Activated CD4-positive, alpha-beta T cell treated with anti-CD3 and anti-CD28 coated beads for 24 hours (primary cell): ENCODE results near the gene ASXL3.

Experiments
- DNase-seq, 2 donors: peaks; one replicate each; pipeline ENCODE4 v3.0.0-alpha.2; 2020; ENCODE audit warnings: low read depth in 2 of 2

ASXL3 gene

DNA sequence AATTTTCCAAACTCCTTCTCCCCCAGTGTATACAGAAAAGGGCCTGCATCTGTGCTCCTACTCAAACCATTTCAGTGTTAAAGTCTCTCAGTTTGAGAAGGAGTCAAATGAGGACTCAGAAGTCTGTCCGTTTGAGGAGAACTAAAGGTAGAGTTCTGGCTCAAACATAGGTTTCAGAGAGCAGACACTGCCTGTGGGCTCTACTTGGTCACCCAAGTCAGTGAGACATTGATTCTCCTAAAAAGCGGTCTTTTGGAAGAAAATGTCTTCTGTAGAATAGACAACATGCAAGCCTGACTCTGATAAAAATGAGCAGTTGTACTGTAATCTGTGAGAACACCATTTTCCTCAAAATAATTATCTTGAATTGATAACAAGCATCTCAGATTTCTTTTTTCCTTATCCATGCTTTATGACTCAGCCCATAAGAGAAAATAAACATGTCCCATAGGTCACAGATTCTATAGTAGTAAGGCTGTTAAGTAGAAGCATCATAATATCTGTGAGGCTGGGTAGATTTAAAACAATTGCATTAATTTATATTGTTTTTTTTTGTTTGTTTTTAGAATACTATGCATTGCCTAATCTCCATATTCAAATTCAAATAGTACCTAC, 82.8 kb downstream of the ASXL3 start:
- DNase-seq = no peak

DNA sequence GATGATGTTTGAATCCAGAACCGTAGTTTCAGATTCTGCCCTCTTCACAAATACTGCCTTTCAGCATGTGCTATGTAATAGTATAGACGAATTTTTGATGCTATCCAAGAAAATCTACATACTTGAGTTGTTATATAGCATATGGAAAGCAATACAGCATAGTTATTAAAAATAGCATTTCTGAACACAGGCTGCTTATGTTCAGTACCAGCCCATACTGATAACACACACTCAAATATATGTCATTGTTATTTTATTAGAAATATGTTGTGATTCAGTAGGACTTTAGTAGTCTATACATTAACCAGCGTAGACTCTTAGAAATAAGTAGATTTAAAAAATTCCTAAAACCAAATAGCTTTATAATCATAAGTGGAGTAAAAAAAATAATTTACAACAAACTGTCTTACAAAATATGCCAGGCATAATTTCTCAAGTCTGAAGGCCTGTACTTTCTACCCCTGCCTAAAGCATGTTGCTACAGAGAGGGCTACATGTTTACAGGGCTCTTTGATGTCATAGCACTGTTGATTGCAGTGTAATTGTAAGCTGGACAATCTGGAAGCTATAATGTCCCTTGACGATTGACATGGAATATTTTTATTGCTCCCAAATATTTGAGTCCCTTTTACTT, 86.3 kb downstream of the ASXL3 start:
- DNase-seq = no peak

DNA sequence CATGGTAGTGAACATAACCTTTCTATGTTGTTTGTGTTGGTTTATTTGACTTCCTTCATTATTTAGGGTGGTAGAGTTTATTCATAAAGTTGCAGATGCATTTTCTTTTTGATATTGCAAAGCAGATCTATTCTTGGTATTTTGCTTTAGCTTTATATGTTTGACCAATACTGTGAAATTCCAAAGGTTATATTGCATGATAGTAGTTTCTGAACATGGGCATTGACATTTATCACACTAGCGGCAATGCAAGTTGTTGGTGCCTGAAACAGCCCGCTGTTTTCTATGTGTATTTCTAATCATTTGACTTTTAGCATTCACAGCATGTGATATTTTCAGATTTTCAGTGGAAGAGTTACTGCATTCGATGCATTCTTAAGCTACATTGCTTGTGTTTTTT, 87.2 kb downstream of the ASXL3 start:
- no peak for DNase-seq

GRCh38 chr18:33665641-33666040, 87.6 kb downstream of the ASXL3 start:
- DNase-seq = no peak

- DNase-seq = no peak
Observed at GRCh38 chr18:33666915-33667314, 88.9 kb downstream of the ASXL3 start.

GRCh38 chr18:33669589-33669988, 91.6 kb downstream of the ASXL3 start:
- DNase-seq = no peak

- no peak for DNase-seq
Observed at GRCh38 chr18:33670029-33670428, 92.0 kb downstream of the ASXL3 start.

- no peak for DNase-seq
Observed at GRCh38 chr18:33673689-33674088, 95.7 kb downstream of the ASXL3 start.

- DNase-seq = no peak
Observed at GRCh38 chr18:33676593-33676992, 98.6 kb downstream of the ASXL3 start.

DNA sequence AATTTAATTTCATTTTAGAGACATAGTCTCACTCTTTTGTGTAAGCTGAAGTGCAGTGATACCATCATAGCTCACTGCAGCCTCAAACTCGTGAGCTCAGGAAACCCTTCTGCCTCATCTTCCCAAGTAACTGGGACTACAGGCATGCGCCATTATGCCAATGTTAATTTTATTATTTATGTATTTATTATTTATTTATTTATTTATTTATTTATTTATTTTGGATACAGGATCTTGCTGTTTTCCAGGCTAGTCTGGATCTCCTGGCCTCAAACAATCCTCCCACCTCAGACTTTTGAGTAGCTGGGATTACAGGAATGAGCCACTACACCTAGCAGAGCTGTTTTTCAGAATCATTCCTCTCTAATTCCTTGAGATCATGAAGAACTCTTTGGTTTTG, 99.9 kb downstream of the ASXL3 start:
- no peak for DNase-seq

GRCh38 chr18:33682436-33682835, 104.4 kb downstream of the ASXL3 start:
- no peak for DNase-seq

DNA sequence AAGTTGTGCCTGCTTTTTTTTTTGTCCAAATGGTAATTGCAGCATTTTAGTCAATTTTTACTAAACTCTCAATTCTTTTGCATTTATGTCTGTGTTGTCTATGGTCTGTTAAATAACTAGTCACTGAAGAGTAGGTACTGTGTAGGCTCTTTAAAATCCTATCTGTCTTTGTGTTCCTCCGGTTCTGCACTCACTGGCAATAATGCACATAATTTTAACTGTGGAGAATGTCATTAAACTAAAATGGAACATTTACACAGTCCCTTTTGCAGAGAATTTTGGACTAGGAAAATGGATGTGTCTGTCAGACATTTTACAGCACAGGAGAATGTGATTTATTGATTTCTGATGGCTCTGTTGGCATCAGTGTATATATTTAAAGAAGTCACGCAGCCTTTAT, 116.6 kb downstream of the ASXL3 start:
- no peak for DNase-seq

- DNase-seq = no peak
Observed at GRCh38 chr18:33696332-33697162, 118.5 kb downstream of the ASXL3 start.

- no peak for DNase-seq
Observed at GRCh38 chr18:33697498-33697897, 119.5 kb downstream of the ASXL3 start.

GRCh38 chr18:33699372-33699771, 121.4 kb downstream of the ASXL3 start:
- no peak for DNase-seq

DNA sequence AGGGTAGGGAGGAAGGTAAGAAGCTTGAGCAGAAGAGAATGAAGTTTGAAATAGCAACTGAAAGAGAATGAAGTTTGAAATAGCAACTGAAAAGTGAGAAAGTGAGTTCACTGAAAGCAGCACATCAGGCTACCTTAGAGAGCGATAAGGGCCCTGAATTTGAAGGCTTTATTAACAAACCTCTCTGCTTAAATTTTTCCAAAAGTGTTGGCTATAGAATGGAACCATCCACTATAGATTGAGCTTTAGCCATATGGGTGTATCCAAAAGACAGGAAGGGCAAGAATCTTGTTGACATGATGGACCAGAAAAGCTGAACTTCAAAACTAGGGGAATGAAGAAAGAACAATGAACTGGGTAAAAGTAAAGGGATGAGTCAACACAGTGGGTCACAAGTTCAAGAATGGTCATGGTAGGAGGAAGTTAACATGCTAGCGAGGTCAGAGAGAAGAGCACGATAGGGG, 122.5 kb downstream of the ASXL3 start:
- no peak for DNase-seq

GRCh38 chr18:33702625-33703024, 124.6 kb downstream of the ASXL3 start:
- DNase-seq = no peak

DNA sequence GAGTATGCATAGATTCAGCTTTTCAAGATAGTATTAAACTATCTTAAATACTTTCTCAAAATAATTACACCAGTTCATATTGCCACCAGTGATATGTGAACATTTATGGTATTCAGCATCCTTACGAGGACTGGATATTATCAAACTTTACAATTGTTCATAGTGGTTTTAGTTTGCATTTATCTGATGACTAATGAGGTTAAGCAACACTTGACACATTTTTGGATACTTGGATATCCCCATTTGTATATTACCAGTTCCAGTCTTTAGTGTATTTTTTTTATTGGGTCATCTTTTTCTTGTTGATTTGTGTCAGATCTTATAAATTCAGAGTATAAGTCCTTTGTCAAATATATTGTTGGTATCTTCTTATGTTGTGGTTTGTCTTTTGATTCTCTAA, 128.4 kb downstream of the ASXL3 start:
- no peak for DNase-seq

DNA sequence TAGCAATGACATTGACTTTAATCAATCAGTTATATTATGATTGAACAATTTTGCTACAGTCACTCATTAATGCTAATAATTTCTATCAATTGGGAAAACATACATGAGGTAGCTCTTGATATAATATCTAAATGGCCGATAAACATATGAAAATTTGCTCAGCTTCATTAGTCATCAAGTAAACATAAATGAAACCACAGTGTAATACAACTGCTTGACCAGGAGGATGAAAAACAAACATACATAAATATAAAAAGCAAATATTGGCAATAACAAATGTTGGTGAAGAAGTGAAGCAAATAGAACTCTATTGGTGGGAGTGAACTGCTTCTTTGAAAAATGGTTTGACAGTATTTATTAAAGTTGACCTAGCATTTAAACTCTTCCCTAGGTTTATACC, 130.9 kb downstream of the ASXL3 start:
- no peak for DNase-seq

- no peak for DNase-seq
Observed at GRCh38 chr18:33710269-33710668, 132.2 kb downstream of the ASXL3 start.

- no peak for DNase-seq
Observed at GRCh38 chr18:33711514-33711913, 133.5 kb downstream of the ASXL3 start.

DNA sequence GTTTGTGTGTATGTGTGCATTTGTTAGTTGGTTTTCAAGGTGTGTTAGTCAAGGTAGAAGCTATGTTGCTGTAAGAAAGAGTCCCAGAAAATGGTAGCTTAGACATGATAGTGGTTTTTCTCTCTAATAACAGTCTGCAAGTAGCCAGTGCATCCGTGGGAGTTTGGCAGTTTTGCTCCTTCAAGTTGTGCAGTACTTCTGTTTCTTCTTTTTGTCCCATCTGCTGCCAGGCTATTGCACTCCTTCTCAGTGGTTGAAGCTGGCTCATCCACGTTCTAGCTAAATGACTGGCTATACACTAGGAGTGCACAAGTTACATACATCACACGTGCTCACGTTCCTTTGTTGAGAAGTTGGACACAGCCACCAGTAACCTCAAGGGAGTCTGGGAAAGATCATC, 134.7 kb downstream of the ASXL3 start:
- DNase-seq = no peak
